T-helper 17 cell (primary cell): ENCODE results near the gene PODNL1. TPM values are rescaled to one million over a fixed set of nuclear protein-coding genes. Genes with fewer than 3 reads are reported as not detected.

Experiments used
- ATAC-seq: fragments of 150-1000 bp; cut with Tn5 transposase; 2 replicates; pipeline ENCODE4 v1.10.0; 2021; ENCODE audit warnings: mild to moderate bottlenecking, moderate library complexity
- DNase-seq, 3 donors: peaks; one replicate each; pipeline versions ENCODE4 v3.0.0 to v3.0.0-alpha.2; 2020 to 2021
- H3K9me3 ChIP-seq: one replicate; pipeline ENCODE4 v1.7.0; 2013; ENCODE audit warnings: low read length, mild to moderate bottlenecking; ENCODE audit not compliant: control insufficient read depth, poor library complexity, severe bottlenecking
- H3K27ac Mint-ChIP-seq: one replicate; pipeline ENCODE4 v1.8.0; 2022; ENCODE audit warnings: mild to moderate bottlenecking, moderate library complexity, mixed read lengths
- H3K27me3 Mint-ChIP-seq: one replicate; pipeline ENCODE4 v1.8.0; 2022; ENCODE audit warnings: mixed read lengths
- H3K36me3 Mint-ChIP-seq: one replicate; pipeline ENCODE4 v1.8.0; 2022; ENCODE audit warnings: low read depth, mixed read lengths
- H3K4me1 Mint-ChIP-seq: one replicate; pipeline ENCODE4 v1.8.0; 2022; ENCODE audit warnings: mild to moderate bottlenecking, mixed read lengths
- H3K4me3 Mint-ChIP-seq: one replicate; pipeline ENCODE4 v1.8.0; 2022; ENCODE audit warnings: mild to moderate bottlenecking, moderate library complexity, mixed read lengths
- total RNA-seq, 4 donors: library from RNA in 2 of 4; stranded (reverse) in 2 of 4; gene quantifications; one replicate each; pipeline ENCODE4 v1.2.3 and lab custom pipeline; 2022 to 2026

Gene PODNL1
- total RNA-seq, 2 donors from 2014 or later, result 0.31 TPM; not detected in 1

- no peaks in the 10 kb centered on the region for H3K9me3 ChIP-seq
- peaks cover 10% of the 10 kb centered on the region for H3K4me1 Mint-ChIP-seq
- H3K27me3 Mint-ChIP-seq, result no peaks in the 10 kb centered on the region
- ATAC-seq, result no peak
- H3K27ac Mint-ChIP-seq, result no peak overlapping the region
- no peak overlapping the region for H3K4me3 Mint-ChIP-seq
- DNase-seq, result no peak
- H3K36me3 Mint-ChIP-seq, result no peaks in the 10 kb centered on the region
Observed at GRCh38 chr19:13902993-13903555, 35.1 kb downstream of the PODNL1 start.

- Mint-ChIP-seq H3K4me3 (no peak overlapping the region), H3K36me3 (no peaks in the 10 kb centered on the region), H3K27ac (no peak overlapping the region), H3K27me3 (no peaks in the 10 kb centered on the region), H3K4me1 (no peaks in the 10 kb centered on the region)
- H3K9me3 ChIP-seq, result no peaks in the 10 kb centered on the region
- no peak for ATAC-seq
- DNase-seq, result no peak
Observed at GRCh38 chr19:13899912-13900584, 38.2 kb downstream of the PODNL1 start.

GRCh38 chr19:13899393-13899792 is 38.8 kb downstream of the PODNL1 start:
- H3K4me3 Mint-ChIP-seq, result no peak overlapping the region

GRCh38 chr19:13896227-13896626 is 42.0 kb downstream of the PODNL1 start:
- ATAC-seq, result no peak
- Mint-ChIP-seq H3K27ac (no peak overlapping the region), H3K4me3 (no peak overlapping the region), H3K27me3 (no peaks in the 10 kb centered on the region), H3K4me1 (no peaks in the 10 kb centered on the region), H3K36me3 (no peaks in the 10 kb centered on the region)
- no peak for DNase-seq
- H3K9me3 ChIP-seq, result no peaks in the 10 kb centered on the region

More at GRCh38 chr19:13899393-13899792, 38.8 kb downstream of the PODNL1 start:
- no peak overlapping the region for H3K27ac Mint-ChIP-seq
- no peak for DNase-seq
- no peaks in the 10 kb centered on the region for H3K36me3 Mint-ChIP-seq
- no peaks in the 10 kb centered on the region for H3K27me3 Mint-ChIP-seq
- H3K4me1 Mint-ChIP-seq, result no peaks in the 10 kb centered on the region
- H3K9me3 ChIP-seq, result no peaks in the 10 kb centered on the region
- ATAC-seq, result no peak

- Mint-ChIP-seq H3K36me3 (no peaks in the 10 kb centered on the region), H3K27ac (no peak overlapping the region), H3K27me3 (no peaks in the 10 kb centered on the region), H3K4me1 (no peaks in the 10 kb centered on the region), H3K4me3 (no peak overlapping the region)
- ATAC-seq, result no peak
- H3K9me3 ChIP-seq, result no peaks in the 10 kb centered on the region
- DNase-seq, result no peak
Observed at GRCh38 chr19:13894552-13894951, 43.7 kb downstream of the PODNL1 start.

GRCh38 chr19:13892870-13893269 is 45.3 kb downstream of the PODNL1 start:
- H3K4me1 Mint-ChIP-seq, result no peaks in the 10 kb centered on the region
- no peak for ATAC-seq
- H3K4me3 Mint-ChIP-seq, result no peak overlapping the region
- DNase-seq, result no peak
- no peaks in the 10 kb centered on the region for H3K36me3 Mint-ChIP-seq
- no peak overlapping the region for H3K27ac Mint-ChIP-seq
- H3K27me3 Mint-ChIP-seq, result no peaks in the 10 kb centered on the region
- no peaks in the 10 kb centered on the region for H3K9me3 ChIP-seq

- no peak overlapping the region for H3K4me3 Mint-ChIP-seq
- no peaks in the 10 kb centered on the region for H3K9me3 ChIP-seq
- no peaks in the 10 kb centered on the region for H3K36me3 Mint-ChIP-seq
- DNase-seq, result no peak
- peaks cover 2% of the 10 kb centered on the region for H3K4me1 Mint-ChIP-seq
- no peak overlapping the region for H3K27ac Mint-ChIP-seq
- H3K27me3 Mint-ChIP-seq, result no peaks in the 10 kb centered on the region
- no peak for ATAC-seq
Observed at GRCh38 chr19:13890136-13890535, 48.1 kb downstream of the PODNL1 start.

GRCh38 chr19:13888281-13888680 is 49.9 kb downstream of the PODNL1 start:
- Mint-ChIP-seq H3K4me3 (no peak overlapping the region), H3K27ac (no peak overlapping the region), H3K4me1 (peaks cover 9% of the 10 kb centered on the region), H3K36me3 (no peaks in the 10 kb centered on the region), H3K27me3 (no peaks in the 10 kb centered on the region)
- ATAC-seq (no peak), DNase-seq (no peak)
- H3K9me3 ChIP-seq, result no peaks in the 10 kb centered on the region

GRCh38 chr19:13887517-13887916 is 50.7 kb downstream of the PODNL1 start:
- H3K27ac Mint-ChIP-seq, result no peak overlapping the region
- H3K27me3 Mint-ChIP-seq, result no peaks in the 10 kb centered on the region
- H3K4me3 Mint-ChIP-seq, result no peak overlapping the region
- no peak for DNase-seq
- no peaks in the 10 kb centered on the region for H3K9me3 ChIP-seq
- peak; percentile 35 for ATAC-seq
- H3K4me1 Mint-ChIP-seq, result peaks cover 9% of the 10 kb centered on the region
- no peaks in the 10 kb centered on the region for H3K36me3 Mint-ChIP-seq

- Mint-ChIP-seq H3K36me3 (no peaks in the 10 kb centered on the region), H3K27ac (no peak overlapping the region), H3K4me1 (peaks cover 14% of the 10 kb centered on the region), H3K27me3 (no peaks in the 10 kb centered on the region), H3K4me3 (no peak overlapping the region)
- ATAC-seq (peak; percentile 64), DNase-seq (no peak)
- no peaks in the 10 kb centered on the region for H3K9me3 ChIP-seq
Observed at GRCh38 chr19:13887018-13887436, 51.2 kb downstream of the PODNL1 start.

GRCh38 chr19:13885826-13886365 is 52.3 kb downstream of the PODNL1 start:
- DNase-seq (no peak), ATAC-seq (no peak)
- H3K27me3 Mint-ChIP-seq, result no peaks in the 10 kb centered on the region
- peaks cover 19% of the 10 kb centered on the region for H3K4me1 Mint-ChIP-seq
- no peak overlapping the region for H3K4me3 Mint-ChIP-seq
- no peaks in the 10 kb centered on the region for H3K36me3 Mint-ChIP-seq
- no peak overlapping the region for H3K27ac Mint-ChIP-seq
- H3K9me3 ChIP-seq, result no peaks in the 10 kb centered on the region

GRCh38 chr19:13884726-13885591 is 53.3 kb downstream of the PODNL1 start:
- H3K4me3 Mint-ChIP-seq, result no peak overlapping the region
- peaks cover 23% of the 10 kb centered on the region for H3K4me1 Mint-ChIP-seq
- H3K27ac Mint-ChIP-seq, result no peak overlapping the region
- DNase-seq (no peak), ATAC-seq (no peak)
- H3K36me3 Mint-ChIP-seq, result no peaks in the 10 kb centered on the region
- H3K27me3 Mint-ChIP-seq, result no peaks in the 10 kb centered on the region
- H3K9me3 ChIP-seq, result no peaks in the 10 kb centered on the region

GRCh38 chr19:13883516-13884064 is 54.6 kb downstream of the PODNL1 start:
- Mint-ChIP-seq H3K4me3 (peak overlapping the region; percentile 66), H3K4me1 (peaks cover 23% of the 10 kb centered on the region), H3K27me3 (no peaks in the 10 kb centered on the region), H3K27ac (peak overlapping the region; percentile 21), H3K36me3 (no peaks in the 10 kb centered on the region)
- H3K9me3 ChIP-seq, result no peaks in the 10 kb centered on the region
- DNase-seq, result no peak
- no peak for ATAC-seq
